HEK293 (cell line): ENCODE data around the gene DDC.

Experiments used
- CTCF ChIA-PET: fragments of 350-600 bp; formaldehyde crosslinking; extraction: SDS; loops from one replicate; lab custom pipeline; 2021; ENCODE audit warnings: antibody characterized with exemption; lab: Yijun Ruan, JAX
- POLR2A ChIA-PET: fragments of 300-600 bp; formaldehyde crosslinking; extraction: SDS; loops from one replicate; lab custom pipeline; 2020; ENCODE audit warnings: antibody characterized with exemption, inconsistent platforms; lab: Yijun Ruan, JAX
- H3K27ac ChIP-seq: fragments of 200-500 bp; sonication (Bioruptor generic); 2 replicates; pipeline ENCODE4 v1.5.1; 2014; ENCODE audit warnings: low read depth, low read length, control low read depth, inconsistent platforms; ENCODE audit errors: extremely low read depth
- H3K36me3 ChIP-seq, 2 experiments: fragments of 200-500 bp in 1 of 2; sonication (Bioruptor generic) in 1 of 2; 1 replicate in 1 of 2; 2 replicates in 1 of 2; pipeline ENCODE4 v1.5.1; 2014 to 2017; ENCODE audit warnings: inconsistent platforms in 2 of 2, low read length in 2 of 2; ENCODE audit not compliant: control insufficient read depth in 2 of 2, insufficient read depth in 1 of 2
- H3K4me1 ChIP-seq: fragments of 200-500 bp; sonication (Bioruptor generic); 2 replicates; pipeline ENCODE4 v1.5.1; 2014; ENCODE audit warnings: mild to moderate bottlenecking, low read length, inconsistent platforms; ENCODE audit not compliant: control insufficient read depth, insufficient read depth
- H3K4me3 ChIP-seq: 2 replicates; pipeline ENCODE4 v1.5.1; 2011; ENCODE audit warnings: low read depth, mild to moderate bottlenecking, control low read depth, low read length, moderate library complexity
- H3K9me3 ChIP-seq: fragments of 200-500 bp; sonication (Bioruptor generic); 2 replicates; pipeline ENCODE4 v1.5.1; 2014; ENCODE audit warnings: low read depth, low read length, inconsistent platforms; ENCODE audit not compliant: control insufficient read depth, insufficient read depth
- PBX3 ChIP-seq: sonication (generic); formaldehyde crosslinking; IDR thresholded peaks from 2 replicates; pipeline ENCODE4 v1.8.1; 2022; ENCODE audit warnings: mild to moderate bottlenecking, moderate library complexity, missing genetic modification reagents
- SP2 ChIP-seq: fragments of 450-650 bp; formaldehyde crosslinking; IDR thresholded peaks from 2 replicates; pipeline ENCODE4 v1.5.1; 2016; ENCODE audit warnings: missing biosample characterization, missing genetic modification characterization
- WT1 ChIP-seq: fragments of 450-650 bp; formaldehyde crosslinking; IDR thresholded peaks from 2 replicates; pipeline ENCODE4 v1.5.1; 2016; ENCODE audit warnings: missing biosample characterization, missing genetic modification characterization
- ZBTB7A ChIP-seq: fragments of 450-650 bp; formaldehyde crosslinking; IDR thresholded peaks from 2 replicates; pipeline ENCODE4 v1.5.1; 2016; ENCODE audit warnings: low read depth, missing biosample characterization, missing genetic modification characterization
- ZNF174 ChIP-seq: fragments of 450-650 bp; formaldehyde crosslinking; IDR thresholded peaks from 2 replicates; pipeline ENCODE4 v1.5.0; 2017; ENCODE audit warnings: missing biosample characterization, mild to moderate bottlenecking, missing genetic modification characterization
- ZNF184 ChIP-seq: fragments of 450-650 bp; IDR thresholded peaks from 2 replicates; pipeline ENCODE4 v1.5.1; 2018; ENCODE audit warnings: missing biosample characterization, mild to moderate bottlenecking, missing genetic modification characterization
- ZNF202 ChIP-seq: fragments of 450-650 bp; formaldehyde crosslinking; IDR thresholded peaks from 2 replicates; pipeline ENCODE4 v1.5.1; 2016; ENCODE audit warnings: missing biosample characterization, missing genetic modification characterization, borderline replicate concordance
- ZNF23 ChIP-seq: fragments of 450-650 bp; formaldehyde crosslinking; IDR thresholded peaks from 2 replicates; pipeline ENCODE4 v1.5.1; 2016; ENCODE audit warnings: missing biosample characterization, missing genetic modification characterization, borderline replicate concordance
- ZNF37A ChIP-seq: fragments of 450-650 bp; IDR thresholded peaks from 2 replicates; pipeline ENCODE4 v1.5.1; 2018; ENCODE audit warnings: missing biosample characterization, missing genetic modification characterization
- ZNF426 ChIP-seq: fragments of 450-650 bp; formaldehyde crosslinking; IDR thresholded peaks from 2 replicates; pipeline ENCODE4 v1.5.1; 2017; ENCODE audit warnings: missing biosample characterization, missing genetic modification characterization, mild to moderate bottlenecking, inconsistent platforms, moderate library complexity
- ZNF623 ChIP-seq: fragments of 450-650 bp; formaldehyde crosslinking; IDR thresholded peaks from 2 replicates; pipeline ENCODE4 v1.5.1; 2016; ENCODE audit warnings: missing biosample characterization, missing genetic modification characterization
- ZNF624 ChIP-seq: fragments of 450-650 bp; formaldehyde crosslinking; IDR thresholded peaks from 2 replicates; pipeline ENCODE4 v1.5.1; 2017; ENCODE audit warnings: missing biosample characterization, missing genetic modification characterization
- ZNF830 ChIP-seq: fragments of 450-650 bp; IDR thresholded peaks from 2 replicates; pipeline ENCODE4 v1.5.0; 2018; ENCODE audit warnings: missing biosample characterization, missing genetic modification characterization, low read depth, mild to moderate bottlenecking, moderate library complexity
- TF ChIP-seq, protein P1 (sequence below): fragments of 450-650 bp; formaldehyde crosslinking; conservative IDR thresholded peaks from 2 replicates; pipeline ENCODE4 v1.5.1; 2016; ENCODE audit warnings: low read depth, missing biosample characterization, missing genetic modification characterization

DDC gene

GRCh38 chr7:50508471-50508943 is 56.7 kb downstream of the DDC start:
- POLR2A ChIA-PET, result no interaction called here
- no peaks in the 10 kb centered on the region for H3K36me3 ChIP-seq
- TF ChIP-seq ZNF184, result no peak
- no peak for TF ChIP-seq ZNF23 (tag by site-specific recombination)
- no peak for TF ChIP-seq ZNF623 (tag by site-specific recombination)
- no peak for TF ChIP-seq ZNF202 (tag by site-specific recombination)
- TF ChIP-seq, all 188 proteins: peak for 0
- Histone ChIP-seq H3K4me1 (no peaks in the 10 kb centered on the region), H3K27ac (no peak overlapping the region), H3K4me3 (no peak overlapping the region), H3K9me3 (no peaks in the 10 kb centered on the region)
- CTCF ChIA-PET, result no interaction called here

- TF ChIP-seq SP2 (tag by site-specific recombination) (no peak), ZNF624 (tag by site-specific recombination) (no peak), ZNF174 (tag by site-specific recombination) (no peak), ZNF830 (no peak), WT1 (tag by site-specific recombination) (no peak), PBX3 (no peak), ZBTB7A (tag by site-specific recombination) (no peak)
- TF ChIP-seq, protein P1, sequence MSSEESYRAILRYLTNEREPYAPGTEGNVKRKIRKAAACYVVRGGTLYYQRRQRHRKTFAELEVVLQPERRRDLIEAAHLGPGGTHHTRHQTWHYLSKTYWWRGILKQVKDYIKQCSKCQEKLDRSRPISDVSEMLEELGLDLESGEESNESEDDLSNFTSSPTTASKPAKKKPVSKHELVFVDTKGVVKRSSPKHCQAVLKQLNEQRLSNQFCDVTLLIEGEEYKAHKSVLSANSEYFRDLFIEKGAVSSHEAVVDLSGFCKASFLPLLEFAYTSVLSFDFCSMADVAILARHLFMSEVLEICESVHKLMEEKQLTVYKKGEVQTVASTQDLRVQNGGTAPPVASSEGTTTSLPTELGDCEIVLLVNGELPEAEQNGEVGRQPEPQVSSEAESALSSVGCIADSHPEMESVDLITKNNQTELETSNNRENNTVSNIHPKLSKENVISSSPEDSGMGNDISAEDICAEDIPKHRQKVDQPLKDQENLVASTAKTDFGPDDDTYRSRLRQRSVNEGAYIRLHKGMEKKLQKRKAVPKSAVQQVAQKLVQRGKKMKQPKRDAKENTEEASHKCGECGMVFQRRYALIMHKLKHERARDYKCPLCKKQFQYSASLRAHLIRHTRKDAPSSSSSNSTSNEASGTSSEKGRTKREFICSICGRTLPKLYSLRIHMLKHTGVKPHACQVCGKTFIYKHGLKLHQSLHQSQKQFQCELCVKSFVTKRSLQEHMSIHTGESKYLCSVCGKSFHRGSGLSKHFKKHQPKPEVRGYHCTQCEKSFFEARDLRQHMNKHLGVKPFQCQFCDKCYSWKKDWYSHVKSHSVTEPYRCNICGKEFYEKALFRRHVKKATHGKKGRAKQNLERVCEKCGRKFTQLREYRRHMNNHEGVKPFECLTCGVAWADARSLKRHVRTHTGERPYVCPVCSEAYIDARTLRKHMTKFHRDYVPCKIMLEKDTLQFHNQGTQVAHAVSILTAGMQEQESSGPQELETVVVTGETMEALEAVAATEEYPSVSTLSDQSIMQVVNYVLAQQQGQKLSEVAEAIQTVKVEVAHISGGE, result no peak
- Histone ChIP-seq H3K36me3 (no peaks in the 10 kb centered on the region), H3K9me3 (no peaks in the 10 kb centered on the region), H3K4me1 (no peaks in the 10 kb centered on the region), H3K4me3 (no peak overlapping the region), H3K27ac (no peak overlapping the region)
- POLR2A ChIA-PET, result no interaction called here
- CTCF ChIA-PET, result interaction anchor here (1.0 kb wide), 1 partner anchor 11 kb away, joined by 6 read pairs; no protein-coding TSS in a partner anchor
These were observed 57.2 kb downstream of the DDC start for GRCh38 chr7:50507898-50508470.

GRCh38 chr7:50505553-50506210 is 59.5 kb downstream of the DDC start:
- no peak overlapping the region for H3K4me3 ChIP-seq
- CTCF ChIA-PET, result no interaction called here

More at GRCh38 chr7:50505553-50506210, 59.5 kb downstream of the DDC start:
- Histone ChIP-seq H3K27ac (no peak overlapping the region), H3K9me3 (no peaks in the 10 kb centered on the region), H3K4me1 (no peaks in the 10 kb centered on the region; the same call in 1 of the 2 replicates), H3K36me3 (no peaks in the 10 kb centered on the region)
- TF ChIP-seq ZNF426 (tag by site-specific recombination), result no peak
- TF ChIP-seq ZNF37A (tag by site-specific recombination), result no peak
- POLR2A ChIA-PET, result interaction anchor here (0.6 kb wide), 1 partner anchor 12 kb away, joined by 3 read pairs; no protein-coding TSS in a partner anchor
